GM23338 (cell line): ENCODE measurements around the gene WWOX. TPM values are rescaled to one million over a fixed set of nuclear protein-coding genes. Genes with fewer than 3 reads are reported as not detected.

Source experiments
- ATAC-seq: fragments of 200-7000 bp; cut with Tn5 transposase; 3 replicates; pipeline ENCODE4 v1.9.1; 2020
- DNase-seq: peaks from one replicate; pipeline ENCODE4 v3.0.0-alpha.2; 2015; ENCODE audit warnings: low spot score
- H2AFZ ChIP-seq: fragments of 200-600 bp; sonication (generic); 2 replicates; pipeline ENCODE4 v1.8.0; 2016; ENCODE audit warnings: antibody characterized with exemption, mild to moderate bottlenecking, moderate library complexity
- H3F3A ChIP-seq: fragments of 200-600 bp; sonication (generic); replicated peaks from 2 replicates; pipeline ENCODE4 v1.8.0; 2017; ENCODE audit warnings: antibody characterized with exemption, mixed run types, low read depth
- H3K27ac ChIP-seq: fragments of 200-600 bp; sonication (generic); 2 replicates; pipeline ENCODE4 v1.6.1; 2016; ENCODE audit warnings: low read depth
- H3K27me3 ChIP-seq: fragments of 200-600 bp; sonication (generic); 2 replicates; pipeline ENCODE4 v1.8.0; 2016; ENCODE audit warnings: mild to moderate bottlenecking, mixed run types, moderate library complexity; ENCODE audit not compliant: insufficient read depth
- H3K36me3 ChIP-seq: fragments of 200-600 bp; sonication (generic); 2 replicates; pipeline ENCODE4 v1.8.0; 2016; ENCODE audit warnings: mild to moderate bottlenecking; ENCODE audit not compliant: insufficient read depth
- H3K4me1 ChIP-seq: fragments of 200-600 bp; sonication (generic); 2 replicates; pipeline ENCODE4 v1.8.0; 2016; ENCODE audit warnings: mild to moderate bottlenecking, moderate library complexity; ENCODE audit not compliant: insufficient read depth
- H3K4me2 ChIP-seq: fragments of 200-600 bp; sonication (generic); 2 replicates; pipeline ENCODE4 v1.7.1; 2017; ENCODE audit warnings: mixed run types
- H3K4me3 ChIP-seq: fragments of 200-600 bp; sonication (generic); 2 replicates; pipeline ENCODE4 v1.6.1; 2016; ENCODE audit warnings: mixed run types
- H3K79me2 ChIP-seq: fragments of 200-600 bp; sonication (generic); replicated peaks from 2 replicates; pipeline ENCODE4 v1.8.0; 2017; ENCODE audit warnings: mild to moderate bottlenecking; ENCODE audit not compliant: insufficient read depth
- H3K9me2 ChIP-seq: fragments of 200-600 bp; sonication (generic); 2 replicates; pipeline ENCODE4 v1.8.0; 2017; ENCODE audit not compliant: insufficient read depth
- H4K20me1 ChIP-seq: fragments of 200-600 bp; sonication (generic); replicated peaks from 2 replicates; pipeline ENCODE4 v1.8.0; 2017; ENCODE audit warnings: mild to moderate bottlenecking; ENCODE audit not compliant: insufficient read depth
- H3K27ac Mint-ChIP-seq: 2 replicates; pipeline ENCODE4 v1.8.0; 2020; ENCODE audit warnings: inconsistent platforms, mild to moderate bottlenecking, moderate library complexity, mixed read lengths
- H3K27me3 Mint-ChIP-seq: 3 replicates; pipeline ENCODE4 v1.8.0; 2022; ENCODE audit warnings: low read depth, mild to moderate bottlenecking, moderate library complexity, mixed read lengths, inconsistent platforms; ENCODE audit not compliant: insufficient read depth, poor library complexity
- H3K36me3 Mint-ChIP-seq: 3 replicates; pipeline ENCODE4 v1.8.0; 2021; ENCODE audit warnings: low read depth, mild to moderate bottlenecking, inconsistent platforms, moderate library complexity, mixed read lengths
- H3K4me1 Mint-ChIP-seq: 3 replicates; pipeline ENCODE4 v1.8.0; 2020; ENCODE audit warnings: mild to moderate bottlenecking, inconsistent platforms, mixed read lengths
- H3K4me3 Mint-ChIP-seq: 3 replicates; pipeline ENCODE4 v1.8.0; 2021; ENCODE audit warnings: moderate library complexity, mild to moderate bottlenecking, inconsistent platforms, mixed read lengths
- H3K9me3 Mint-ChIP-seq: 3 replicates; pipeline ENCODE4 v1.8.0; 2020; ENCODE audit warnings: moderate library complexity, mild to moderate bottlenecking, inconsistent platforms, mixed read lengths
- CREB1 ChIP-seq: fragments of 250-450 bp; sonication (Bioruptor Pico); IDR thresholded peaks from 2 replicates; pipeline ENCODE4 v1.5.0; 2020; ENCODE audit warnings: low read depth, mild to moderate bottlenecking, moderate library complexity
- EZH2 ChIP-seq: fragments of 200-600 bp; sonication (generic); IDR thresholded peaks from one replicate; pipeline ENCODE4 v1.8.0; 2017; ENCODE audit warnings: antibody characterized with exemption, mild to moderate bottlenecking, low read depth; ENCODE audit not compliant: unreplicated experiment
- EZH2phosphoT487 ChIP-seq: fragments of 200-600 bp; sonication (generic); IDR thresholded peaks from one replicate; pipeline ENCODE4 v1.8.1; 2018; ENCODE audit warnings: antibody characterized with exemption; ENCODE audit not compliant: unreplicated experiment
- JUNB ChIP-seq: IDR thresholded peaks from one replicate; pipeline ENCODE4 v1.6.1; 2016; ENCODE audit warnings: antibody characterized with exemption; ENCODE audit not compliant: unreplicated experiment
- polyA plus RNA-seq: library from polyadenylated mRNA; unstranded; fragments of >200 nt; fragmentation: Nextera tagmentation; extraction: Ambion mirVana; gene quantifications from 2 replicates; pipeline ENCODE4 v1.2.1, GENCODE V29; 2016
- total RNA-seq: library from RNA; depleted of rRNA; stranded (reverse); fragments of >200 nt; shearing (Covaris generic); gene quantifications from 2 replicates; pipeline ENCODE4 v1.2.3, GENCODE V29; 2014
- TF ChIP-seq, protein P1 (sequence below): fragments of 250-450 bp; sonication (Bioruptor Pico); IDR thresholded peaks from 2 replicates; pipeline ENCODE4 v1.5.0; 2020; ENCODE audit warnings: mild to moderate bottlenecking, moderate library complexity
- TF ChIP-seq, protein P2 (sequence below), 2 experiments: fragments of 200-600 bp in 1 of 2; sonication (generic) in 1 of 2; conservative IDR thresholded peaks; 2 replicates each; pipeline versions ENCODE4 v1.5.1 to v1.6.1; 2016 to 2017; ENCODE audit warnings: antibody characterized with exemption in 2 of 2, low read depth in 2 of 2, mild to moderate bottlenecking in 2 of 2, moderate library complexity in 1 of 2

WWOX gene
- total and polyA plus RNA-seq, 2 experiments from 2014 or later, result 10.0 to 19.3 TPM

DNA sequence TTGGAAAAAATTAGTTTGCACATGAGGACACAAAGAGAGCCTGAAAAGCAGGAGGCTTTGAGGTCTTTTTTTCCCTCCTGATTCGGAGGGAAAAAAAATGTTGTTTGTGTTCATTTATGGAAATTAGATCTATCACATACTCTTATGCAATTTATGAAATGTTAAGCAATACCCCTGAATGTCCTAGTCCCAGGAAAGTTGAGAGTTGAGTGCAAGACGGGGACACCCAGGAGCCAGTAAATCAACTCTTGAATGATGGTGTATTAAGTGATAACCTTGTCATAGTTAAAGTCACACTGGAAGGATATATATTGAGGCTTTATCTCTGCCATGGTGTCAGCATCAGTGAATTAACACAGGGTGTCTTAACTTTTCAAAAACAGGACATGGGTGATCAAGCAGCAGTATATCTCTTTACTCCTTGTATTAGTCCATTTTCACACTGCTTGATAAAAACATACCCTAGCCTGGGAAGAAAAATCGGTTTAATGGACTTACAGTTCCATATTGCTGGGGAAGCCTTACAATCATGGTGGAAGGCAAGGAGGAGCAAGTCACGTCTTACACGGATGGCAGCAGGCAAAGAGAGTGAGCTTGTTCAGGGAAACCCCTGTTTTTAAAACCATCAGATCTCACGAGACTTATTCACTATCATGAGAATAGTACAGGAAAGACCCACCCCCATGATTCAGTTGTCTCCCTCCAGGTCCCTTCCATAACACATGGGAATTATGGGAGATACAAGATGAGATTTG lies 1032.0 kb downstream of the WWOX start (continued):
- TF ChIP-seq, protein P1, sequence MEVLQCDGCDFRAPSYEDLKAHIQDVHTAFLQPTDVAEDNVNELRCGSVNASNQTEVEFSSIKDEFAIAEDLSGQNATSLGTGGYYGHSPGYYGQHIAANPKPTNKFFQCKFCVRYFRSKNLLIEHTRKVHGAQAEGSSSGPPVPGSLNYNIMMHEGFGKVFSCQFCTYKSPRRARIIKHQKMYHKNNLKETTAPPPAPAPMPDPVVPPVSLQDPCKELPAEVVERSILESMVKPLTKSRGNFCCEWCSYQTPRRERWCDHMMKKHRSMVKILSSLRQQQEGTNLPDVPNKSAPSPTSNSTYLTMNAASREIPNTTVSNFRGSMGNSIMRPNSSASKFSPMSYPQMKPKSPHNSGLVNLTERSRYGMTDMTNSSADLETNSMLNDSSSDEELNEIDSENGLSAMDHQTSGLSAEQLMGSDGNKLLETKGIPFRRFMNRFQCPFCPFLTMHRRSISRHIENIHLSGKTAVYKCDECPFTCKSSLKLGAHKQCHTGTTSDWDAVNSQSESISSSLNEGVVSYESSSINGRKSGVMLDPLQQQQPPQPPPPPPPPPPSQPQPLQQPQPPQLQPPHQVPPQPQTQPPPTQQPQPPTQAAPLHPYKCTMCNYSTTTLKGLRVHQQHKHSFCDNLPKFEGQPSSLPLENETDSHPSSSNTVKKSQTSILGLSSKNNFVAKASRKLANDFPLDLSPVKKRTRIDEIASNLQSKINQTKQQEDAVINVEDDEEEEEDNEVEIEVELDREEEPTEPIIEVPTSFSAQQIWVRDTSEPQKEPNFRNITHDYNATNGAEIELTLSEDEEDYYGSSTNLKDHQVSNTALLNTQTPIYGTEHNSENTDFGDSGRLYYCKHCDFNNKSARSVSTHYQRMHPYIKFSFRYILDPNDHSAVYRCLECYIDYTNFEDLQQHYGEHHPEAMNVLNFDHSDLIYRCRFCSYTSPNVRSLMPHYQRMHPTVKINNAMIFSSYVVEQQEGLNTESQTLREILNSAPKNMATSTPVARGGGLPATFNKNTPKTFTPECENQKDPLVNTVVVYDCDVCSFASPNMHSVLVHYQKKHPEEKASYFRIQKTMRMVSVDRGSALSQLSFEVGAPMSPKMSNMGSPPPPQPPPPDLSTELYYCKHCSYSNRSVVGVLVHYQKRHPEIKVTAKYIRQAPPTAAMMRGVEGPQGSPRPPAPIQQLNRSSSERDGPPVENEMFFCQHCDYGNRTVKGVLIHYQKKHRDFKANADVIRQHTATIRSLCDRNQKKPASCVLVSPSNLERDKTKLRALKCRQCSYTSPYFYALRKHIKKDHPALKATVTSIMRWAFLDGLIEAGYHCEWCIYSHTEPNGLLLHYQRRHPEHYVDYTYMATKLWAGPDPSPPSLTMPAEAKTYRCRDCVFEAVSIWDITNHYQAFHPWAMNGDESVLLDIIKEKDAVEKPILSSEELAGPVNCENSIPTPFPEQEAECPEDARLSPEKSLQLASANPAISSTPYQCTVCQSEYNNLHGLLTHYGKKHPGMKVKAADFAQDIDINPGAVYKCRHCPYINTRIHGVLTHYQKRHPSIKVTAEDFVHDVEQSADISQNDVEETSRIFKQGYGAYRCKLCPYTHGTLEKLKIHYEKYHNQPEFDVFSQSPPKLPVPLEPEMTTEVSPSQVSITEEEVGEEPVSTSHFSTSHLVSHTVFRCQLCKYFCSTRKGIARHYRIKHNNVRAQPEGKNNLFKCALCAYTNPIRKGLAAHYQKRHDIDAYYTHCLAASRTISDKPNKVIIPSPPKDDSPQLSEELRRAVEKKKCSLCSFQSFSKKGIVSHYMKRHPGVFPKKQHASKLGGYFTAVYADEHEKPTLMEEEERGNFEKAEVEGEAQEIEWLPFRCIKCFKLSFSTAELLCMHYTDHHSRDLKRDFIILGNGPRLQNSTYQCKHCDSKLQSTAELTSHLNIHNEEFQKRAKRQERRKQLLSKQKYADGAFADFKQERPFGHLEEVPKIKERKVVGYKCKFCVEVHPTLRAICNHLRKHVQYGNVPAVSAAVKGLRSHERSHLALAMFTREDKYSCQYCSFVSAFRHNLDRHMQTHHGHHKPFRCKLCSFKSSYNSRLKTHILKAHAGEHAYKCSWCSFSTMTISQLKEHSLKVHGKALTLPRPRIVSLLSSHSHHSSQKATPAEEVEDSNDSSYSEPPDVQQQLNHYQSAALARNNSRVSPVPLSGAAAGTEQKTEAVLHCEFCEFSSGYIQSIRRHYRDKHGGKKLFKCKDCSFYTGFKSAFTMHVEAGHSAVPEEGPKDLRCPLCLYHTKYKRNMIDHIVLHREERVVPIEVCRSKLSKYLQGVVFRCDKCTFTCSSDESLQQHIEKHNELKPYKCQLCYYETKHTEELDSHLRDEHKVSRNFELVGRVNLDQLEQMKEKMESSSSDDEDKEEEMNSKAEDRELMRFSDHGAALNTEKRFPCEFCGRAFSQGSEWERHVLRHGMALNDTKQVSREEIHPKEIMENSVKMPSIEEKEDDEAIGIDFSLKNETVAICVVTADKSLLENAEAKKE (CRISPR knock-in tag), result no peak
- no peak for TF ChIP-seq JUNB
- TF ChIP-seq EZH2, result no peak
- no peak for TF ChIP-seq EZH2phosphoT487
- TF ChIP-seq, protein P2, sequence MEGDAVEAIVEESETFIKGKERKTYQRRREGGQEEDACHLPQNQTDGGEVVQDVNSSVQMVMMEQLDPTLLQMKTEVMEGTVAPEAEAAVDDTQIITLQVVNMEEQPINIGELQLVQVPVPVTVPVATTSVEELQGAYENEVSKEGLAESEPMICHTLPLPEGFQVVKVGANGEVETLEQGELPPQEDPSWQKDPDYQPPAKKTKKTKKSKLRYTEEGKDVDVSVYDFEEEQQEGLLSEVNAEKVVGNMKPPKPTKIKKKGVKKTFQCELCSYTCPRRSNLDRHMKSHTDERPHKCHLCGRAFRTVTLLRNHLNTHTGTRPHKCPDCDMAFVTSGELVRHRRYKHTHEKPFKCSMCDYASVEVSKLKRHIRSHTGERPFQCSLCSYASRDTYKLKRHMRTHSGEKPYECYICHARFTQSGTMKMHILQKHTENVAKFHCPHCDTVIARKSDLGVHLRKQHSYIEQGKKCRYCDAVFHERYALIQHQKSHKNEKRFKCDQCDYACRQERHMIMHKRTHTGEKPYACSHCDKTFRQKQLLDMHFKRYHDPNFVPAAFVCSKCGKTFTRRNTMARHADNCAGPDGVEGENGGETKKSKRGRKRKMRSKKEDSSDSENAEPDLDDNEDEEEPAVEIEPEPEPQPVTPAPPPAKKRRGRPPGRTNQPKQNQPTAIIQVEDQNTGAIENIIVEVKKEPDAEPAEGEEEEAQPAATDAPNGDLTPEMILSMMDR (conservative IDR thresholded peaks at IDR 0.05; ENCODE audit: low read depth in 2 of 2), result no peak

DNA sequence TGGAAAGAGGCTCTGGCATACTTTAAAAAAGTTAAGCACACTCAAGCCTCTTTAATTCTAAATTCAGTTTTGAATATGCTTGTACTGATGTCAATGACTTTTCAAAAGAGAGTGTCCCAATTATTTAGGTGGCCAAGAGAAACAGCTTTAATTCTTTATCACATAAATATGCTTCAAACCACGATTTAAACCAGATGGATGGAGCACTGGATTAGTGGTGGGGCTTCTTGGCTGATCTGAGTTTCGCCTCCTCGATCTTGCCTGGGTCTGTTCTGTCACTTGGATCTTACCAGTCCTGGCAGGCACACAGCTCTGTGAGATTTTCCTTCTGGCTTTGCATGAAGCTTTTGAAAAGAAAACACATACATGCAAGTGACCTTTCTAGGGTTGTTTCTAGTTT lies 1033.2 kb downstream of the WWOX start:
- Histone ChIP-seq H3K79me2 (no peaks in the 10 kb centered on the region), H2AFZ (no peak overlapping the region), H3K4me1 (no peaks in the 10 kb centered on the region), H3K4me2 (no peak overlapping the region), H3K4me3 (no peak overlapping the region), H4K20me1 (no peaks in the 10 kb centered on the region), H3K36me3 (no peaks in the 10 kb centered on the region), H3K27ac (no peak overlapping the region), H3K27me3 (no peaks in the 10 kb centered on the region), H3K9me2 (no peaks in the 10 kb centered on the region; the same call in 1 of the 2 replicates), H3F3A (no peaks in the 10 kb centered on the region)
- no peak for DNase-seq
- no peak overlapping the region for H3K4me3 Mint-ChIP-seq
- ATAC-seq, result no peak
- peaks cover 3% of the 10 kb centered on the region; the same call in 2 of the 3 replicates for H3K36me3 Mint-ChIP-seq
- H3K9me3 Mint-ChIP-seq, result peaks cover 11% of the 10 kb centered on the region
- H3K27ac Mint-ChIP-seq, result no peak overlapping the region
- peaks cover 4% of the 10 kb centered on the region for H3K4me1 Mint-ChIP-seq
- H3K27me3 Mint-ChIP-seq, result no peaks in the 10 kb centered on the region
- no peak for TF ChIP-seq EZH2phosphoT487
- TF ChIP-seq, protein P1 (CRISPR knock-in tag), result no peak
- no peak for TF ChIP-seq CREB1 (CRISPR knock-in tag)
